A549 treated with ZK216348 at 1 μM for 4 hours (cell line): ENCODE results near the gene STOML1. TPM values are rescaled to one million over a fixed set of nuclear protein-coding genes. Genes with fewer than 3 reads are reported as not detected.

Experiments used
- total RNA-seq: library from RNA; stranded (reverse); fragments of 200-300 nt; extraction: Qiagen RNA extraction; gene quantifications from 5 replicates; pipeline ENCODE4 v1.2.3, GENCODE V29; 2022; ENCODE audit warnings: low read depth

Gene STOML1, protein sequence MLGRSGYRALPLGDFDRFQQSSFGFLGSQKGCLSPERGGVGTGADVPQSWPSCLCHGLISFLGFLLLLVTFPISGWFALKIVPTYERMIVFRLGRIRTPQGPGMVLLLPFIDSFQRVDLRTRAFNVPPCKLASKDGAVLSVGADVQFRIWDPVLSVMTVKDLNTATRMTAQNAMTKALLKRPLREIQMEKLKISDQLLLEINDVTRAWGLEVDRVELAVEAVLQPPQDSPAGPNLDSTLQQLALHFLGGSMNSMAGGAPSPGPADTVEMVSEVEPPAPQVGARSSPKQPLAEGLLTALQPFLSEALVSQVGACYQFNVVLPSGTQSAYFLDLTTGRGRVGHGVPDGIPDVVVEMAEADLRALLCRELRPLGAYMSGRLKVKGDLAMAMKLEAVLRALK
- total RNA-seq, result 7.5 to 13.3 TPM (median 11.3 TPM) in 5 replicates

DNA sequence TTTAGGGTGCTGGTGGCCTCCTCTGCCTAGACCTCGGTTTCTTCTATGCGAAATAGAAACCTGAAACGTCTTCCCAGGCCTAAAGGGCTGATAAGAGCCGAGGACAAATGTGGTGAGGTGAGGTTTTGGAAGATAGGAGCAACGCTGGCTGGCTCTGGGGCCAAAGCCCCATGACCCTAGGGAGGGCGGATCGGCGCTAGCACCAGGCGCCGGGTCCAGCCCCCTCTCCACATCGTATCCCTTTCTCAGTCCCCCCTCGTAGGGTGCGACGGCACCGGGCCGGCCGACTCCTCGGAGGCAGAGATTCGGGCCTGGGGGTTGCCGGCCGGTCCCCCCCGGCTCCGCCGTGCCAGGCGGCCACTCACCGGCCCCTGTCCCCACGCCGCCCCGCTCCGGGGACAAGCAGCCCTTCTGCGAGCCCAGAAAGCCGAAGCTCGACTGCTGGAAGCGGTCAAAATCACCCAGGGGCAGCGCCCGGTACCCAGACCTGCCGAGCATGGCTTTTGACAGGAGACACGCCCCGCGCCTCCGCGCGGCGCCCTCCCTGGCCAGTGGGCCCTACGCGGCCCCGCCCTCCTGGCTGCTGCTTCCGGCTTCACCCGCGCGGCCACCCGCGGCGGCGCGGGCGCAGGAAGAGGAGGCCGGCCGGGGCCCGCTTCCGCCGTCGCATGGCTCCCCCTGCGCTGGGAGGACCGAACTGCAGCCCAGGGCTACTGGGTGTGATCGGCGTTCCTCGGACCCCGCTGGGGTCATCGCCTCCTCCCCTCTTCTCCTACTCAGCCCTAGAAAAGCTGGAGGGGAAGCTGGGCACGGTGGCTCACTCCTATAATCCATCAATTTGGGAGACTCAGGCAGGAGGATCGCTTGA lies at the start of gene STOML1:
TSS of gene STOML1 (minus strand) at position 570 of the 868 bp plus-strand sequence. CDS start at position 498, 72 bp downstream.

DNA sequence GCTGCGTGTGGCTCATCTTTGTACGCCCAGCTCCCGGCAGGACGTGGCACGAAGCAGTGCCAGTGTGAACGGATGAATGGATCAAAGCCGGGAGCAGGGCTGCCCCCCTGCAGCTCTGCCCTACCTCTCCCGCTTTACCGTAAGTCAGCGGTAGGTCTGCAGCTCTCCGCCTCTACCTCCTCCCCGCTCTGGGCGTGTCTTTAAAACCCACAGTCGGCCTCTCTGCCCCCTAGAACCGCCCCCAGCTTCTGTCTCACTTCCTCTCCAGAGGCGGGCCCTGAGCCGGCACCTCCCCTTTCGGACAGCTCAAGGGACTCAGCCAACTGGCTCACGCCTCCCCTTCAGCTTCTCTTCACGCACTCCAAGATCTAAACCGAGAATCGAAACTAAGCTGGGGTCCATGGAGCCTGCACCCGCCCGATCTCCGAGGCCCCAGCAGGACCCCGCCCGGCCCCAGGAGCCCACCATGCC lies 2.4 kb upstream of the STOML1 start, which contains the start of gene PML:
TSS of gene PML (plus strand) at position 304 of the 471 bp plus-strand sequence. CDS start at position 401, 97 bp downstream.

Other genes with a start within 250 kb of the STOML1 start
- gene INSYN1, start 238.9 kb downstream of the STOML1 start, total RNA-seq, result 0.61 to 2.2 TPM (median 1.6 TPM) in 5 replicates
- gene TBC1D21, start 118.7 kb downstream of the STOML1 start, total RNA-seq, result not detected in 5 replicates
- gene LOXL1, start 65.8 kb downstream of the STOML1 start, total RNA-seq, result 0.34 to 1.7 TPM (median 0.55 TPM) in 5 replicates
- 10.4 to 16.4 TPM (median 14.7 TPM) in 5 replicates for gene PML, start 2.4 kb upstream of the STOML1 start, total RNA-seq
- gene GOLGA6A, start 90.3 kb upstream of the STOML1 start, total RNA-seq, result 0.06 TPM in 1 of 5 replicates, not detected in the others
- 0.07 to 0.26 TPM (median 0.21 TPM) in 5 replicates for gene ISLR2, start 138.3 kb upstream of the STOML1 start, total RNA-seq
- 0.24 to 0.41 TPM (median 0.33 TPM) in 4 of 5 replicates, not detected in the other for gene ISLR, start 181.4 kb upstream of the STOML1 start, total RNA-seq
- gene STRA6, start 210.5 kb upstream of the STOML1 start, total RNA-seq, result 39.9 to 95.5 TPM (median 71.4 TPM) in 5 replicates
- gene CCDC33, start 244.0 kb upstream of the STOML1 start, total RNA-seq, result 5.7 to 8.6 TPM (median 7.2 TPM) in 5 replicates